NCI-H748 (cell line): ENCODE data around the gene EXOC5.
"Not testable (repeated sequence)": the region's sequence is repeated elsewhere in the genome, so short reads cannot be mapped to it uniquely, and the experiment has no call there.

Source experiments
- DNase-seq: peaks from one replicate; lab custom pipeline; 2025; ENCODE audit not compliant: unreplicated experiment; lab: John Stamatoyannopoulos, UW

Gene EXOC5

GRCh38 chr14:57258221-57258620 lies 10.5 kb downstream of the EXOC5 start:
- not testable (repeated sequence) for DNase-seq

GRCh38 chr14:57254884-57255283 lies 13.8 kb downstream of the EXOC5 start:
- DNase-seq, result no peak

GRCh38 chr14:57246933-57247657 lies 21.6 kb downstream of the EXOC5 start:
- no peak for DNase-seq

GRCh38 chr14:57245941-57246340 lies 22.8 kb downstream of the EXOC5 start:
- DNase-seq, result no peak

- DNase-seq, result no peak
Observed at GRCh38 chr14:57244106-57244505, 24.6 kb downstream of the EXOC5 start.

GRCh38 chr14:57243320-57243719 lies 25.4 kb downstream of the EXOC5 start:
- no peak for DNase-seq

GRCh38 chr14:57240115-57240514 lies 28.6 kb downstream of the EXOC5 start:
- not testable (repeated sequence) for DNase-seq

- no peak for DNase-seq
Observed at GRCh38 chr14:57232006-57232405, 36.7 kb downstream of the EXOC5 start.

- not testable (repeated sequence) for DNase-seq
Observed at GRCh38 chr14:57228320-57228719, 40.4 kb downstream of the EXOC5 start.

GRCh38 chr14:57227083-57227482 lies 41.6 kb downstream of the EXOC5 start:
- DNase-seq, result no peak

GRCh38 chr14:57221931-57222330 lies 46.8 kb downstream of the EXOC5 start:
- DNase-seq, result no peak

- no peak for DNase-seq
Observed at GRCh38 chr14:57212919-57213318, 55.8 kb downstream of the EXOC5 start.

- no peak for DNase-seq
Observed at GRCh38 chr14:57209561-57209960, 59.1 kb downstream of the EXOC5 start.

- no peak for DNase-seq
Observed at GRCh38 chr14:57205938-57206337, 62.8 kb downstream of the EXOC5 start.

- DNase-seq, result not testable (repeated sequence)
Observed at GRCh38 chr14:57202672-57203071, 66.0 kb downstream of the EXOC5 start.

GRCh38 chr14:57199921-57200320 lies 68.8 kb downstream of the EXOC5 start:
- DNase-seq, result no peak

GRCh38 chr14:57189070-57189469 lies 79.6 kb downstream of the EXOC5 start:
- DNase-seq, result peak; percentile 74

- DNase-seq, result peak; percentile 74
Observed at GRCh38 chr14:57182760-57183503, 85.8 kb downstream of the EXOC5 start.

- DNase-seq, result no peak
Observed at GRCh38 chr14:57179273-57179672, 89.4 kb downstream of the EXOC5 start.

GRCh38 chr14:57174466-57174865 lies 94.2 kb downstream of the EXOC5 start:
- DNase-seq, result no peak

- DNase-seq, result no peak
Observed at GRCh38 chr14:57171903-57172302, 96.8 kb downstream of the EXOC5 start.

GRCh38 chr14:57171363-57171762 lies 97.3 kb downstream of the EXOC5 start:
- DNase-seq, result no peak
